HG03095 (cell line): ENCODE measurements around the gene CRTC3.

Source experiments
- ATAC-seq: cut with Tn5 transposase; IDR thresholded peaks from one replicate; pipeline ENCODE4 v1.9.1; 2021; ENCODE audit warnings: moderate library complexity; ENCODE audit not compliant: unreplicated experiment

CRTC3 gene

GRCh38 chr15:90561344-90562244 is 31.9 kb downstream of the CRTC3 start:
- ATAC-seq = no peak

- no peak for ATAC-seq
These were observed 32.9 kb downstream of the CRTC3 start for GRCh38 chr15:90562669-90563068.

GRCh38 chr15:90563463-90563862 is 33.7 kb downstream of the CRTC3 start:
- no peak for ATAC-seq

- ATAC-seq = no peak
These were observed 34.3 kb downstream of the CRTC3 start for GRCh38 chr15:90564051-90564450.

GRCh38 chr15:90564590-90564989 is 34.9 kb downstream of the CRTC3 start:
- no peak for ATAC-seq

- ATAC-seq = no peak
These were observed 36.1 kb downstream of the CRTC3 start for GRCh38 chr15:90565866-90566265.

GRCh38 chr15:90570643-90571042 is 40.9 kb downstream of the CRTC3 start:
- ATAC-seq = no peak

GRCh38 chr15:90571063-90571541 is 41.4 kb downstream of the CRTC3 start:
- ATAC-seq = no peak

GRCh38 chr15:90572893-90573292 is 43.2 kb downstream of the CRTC3 start:
- no peak for ATAC-seq

- no peak for ATAC-seq
These were observed 47.1 kb downstream of the CRTC3 start for GRCh38 chr15:90576711-90577389.

- no peak for ATAC-seq
These were observed 49.5 kb downstream of the CRTC3 start for GRCh38 chr15:90579213-90579612.

- ATAC-seq = no peak
These were observed 50.4 kb downstream of the CRTC3 start for GRCh38 chr15:90580099-90580498.

- ATAC-seq = no peak
These were observed 50.8 kb downstream of the CRTC3 start for GRCh38 chr15:90580541-90580940.

GRCh38 chr15:90580946-90581345 is 51.2 kb downstream of the CRTC3 start:
- no peak for ATAC-seq

GRCh38 chr15:90581771-90582352 is 52.1 kb downstream of the CRTC3 start:
- ATAC-seq = no peak

GRCh38 chr15:90582553-90582952 is 52.8 kb downstream of the CRTC3 start:
- no peak for ATAC-seq

- no peak for ATAC-seq
These were observed 53.9 kb downstream of the CRTC3 start for GRCh38 chr15:90583471-90584252.

- no peak for ATAC-seq
These were observed 55.1 kb downstream of the CRTC3 start for GRCh38 chr15:90584841-90585240.

- ATAC-seq = no peak
These were observed 56.1 kb downstream of the CRTC3 start for GRCh38 chr15:90585863-90586262.

- ATAC-seq = no peak
These were observed 57.2 kb downstream of the CRTC3 start for GRCh38 chr15:90586948-90587347.

GRCh38 chr15:90588427-90588826 is 58.7 kb downstream of the CRTC3 start:
- ATAC-seq = no peak
